Measurements from ENCODE around the gene FAM76B.

Gene FAM76B

GRCh38 chr11:95832763-95833162 lies 43.2 kb upstream of the FAM76B start:
- H3K4me2 ChIP-seq, result no peak overlapping the region
- no peak overlapping the region for H3K9ac ChIP-seq
- H3K36me3 ChIP-seq (ENCODE audit: insufficient read depth), result no peaks in the 10 kb centered on the region
- H3K27me3 ChIP-seq (ENCODE audit: insufficient read depth, low read depth), result no peaks in the 10 kb centered on the region
- no peaks in the 10 kb centered on the region for H3K79me2 ChIP-seq (ENCODE audit: insufficient read depth, low read depth)
- no peaks in the 10 kb centered on the region for H4K20me1 ChIP-seq (ENCODE audit: insufficient read depth)
- H3K4me3 ChIP-seq (IDR thresholded peaks at IDR 0.05; ENCODE audit: insufficient read depth, low read depth, low read length), result no peak overlapping the region
- no peak for TF ChIP-seq CTCF (conservative IDR thresholded peaks at IDR 0.05; ENCODE audit: low read depth, low read length)
- peaks cover 5% of the 10 kb centered on the region for H3K4me1 ChIP-seq (ENCODE audit: low read depth, poor library complexity, severe bottlenecking)
- no peak overlapping the region for H3K27ac ChIP-seq
- no peak overlapping the region for H2AFZ ChIP-seq (ENCODE audit: low read depth)

- Histone ChIP-seq H3K4me2 (no peak overlapping the region), H3K36me3 (ENCODE audit: insufficient read depth) (no peaks in the 10 kb centered on the region), H4K20me1 (ENCODE audit: insufficient read depth) (no peaks in the 10 kb centered on the region), H3K4me1 (ENCODE audit: low read depth, poor library complexity, severe bottlenecking) (peaks cover 3% of the 10 kb centered on the region), H3K79me2 (ENCODE audit: insufficient read depth, low read depth) (no peaks in the 10 kb centered on the region), H3K27ac (no peak overlapping the region), H2AFZ (ENCODE audit: low read depth) (no peak overlapping the region), H3K27me3 (ENCODE audit: insufficient read depth, low read depth) (no peaks in the 10 kb centered on the region), H3K9ac (no peak overlapping the region), H3K4me3 (IDR thresholded peaks at IDR 0.05; ENCODE audit: insufficient read depth, low read depth, low read length) (no peak overlapping the region)
- TF ChIP-seq CTCF (conservative IDR thresholded peaks at IDR 0.05; ENCODE audit: low read depth, low read length), result no peak
Measured at GRCh38 chr11:95831198-95831883, 41.8 kb upstream of the FAM76B start.

- Histone ChIP-seq H3K27ac (no peak overlapping the region), H3K36me3 (ENCODE audit: insufficient read depth) (no peaks in the 10 kb centered on the region), H3K4me1 (ENCODE audit: low read depth, poor library complexity, severe bottlenecking) (no peaks in the 10 kb centered on the region), H3K4me3 (IDR thresholded peaks at IDR 0.05; ENCODE audit: insufficient read depth, low read depth, low read length) (no peak overlapping the region), H2AFZ (ENCODE audit: low read depth) (no peak overlapping the region), H3K4me2 (no peak overlapping the region), H3K79me2 (ENCODE audit: insufficient read depth, low read depth) (no peaks in the 10 kb centered on the region), H4K20me1 (ENCODE audit: insufficient read depth) (no peaks in the 10 kb centered on the region), H3K27me3 (ENCODE audit: insufficient read depth, low read depth) (no peaks in the 10 kb centered on the region), H3K9ac (no peak overlapping the region)
- no peak for TF ChIP-seq CTCF (conservative IDR thresholded peaks at IDR 0.05; ENCODE audit: low read depth, low read length)
Measured at GRCh38 chr11:95829580-95830259, 40.1 kb upstream of the FAM76B start.

GRCh38 chr11:95827696-95828095 lies 38.1 kb upstream of the FAM76B start:
- no peak overlapping the region for H3K4me2 ChIP-seq
- H3K9ac ChIP-seq, result no peak overlapping the region
- no peaks in the 10 kb centered on the region for H3K27me3 ChIP-seq (ENCODE audit: insufficient read depth, low read depth)
- no peak overlapping the region for H2AFZ ChIP-seq (ENCODE audit: low read depth)
- H3K36me3 ChIP-seq (ENCODE audit: insufficient read depth), result no peaks in the 10 kb centered on the region
- no peaks in the 10 kb centered on the region for H3K79me2 ChIP-seq (ENCODE audit: insufficient read depth, low read depth)
- no peaks in the 10 kb centered on the region for H3K4me1 ChIP-seq (ENCODE audit: low read depth, poor library complexity, severe bottlenecking)
- no peak overlapping the region for H3K27ac ChIP-seq
- no peak for TF ChIP-seq CTCF (conservative IDR thresholded peaks at IDR 0.05; ENCODE audit: low read depth, low read length)
- H3K4me3 ChIP-seq (IDR thresholded peaks at IDR 0.05; ENCODE audit: insufficient read depth, low read depth, low read length), result no peak overlapping the region
- H4K20me1 ChIP-seq (ENCODE audit: insufficient read depth), result no peaks in the 10 kb centered on the region
